Posterior vena cava (tissue), 2 donors: ENCODE results near the gene RAB26. TPM values are rescaled to one million over a fixed set of nuclear protein-coding genes. Genes with fewer than 3 reads are reported as not detected.
A peak's percentile ranks its signal among the peaks of the same experiment; 100 is the strongest.
"Not testable (repeated sequence)": the region's sequence is repeated elsewhere in the genome, so short reads cannot be mapped to it uniquely, and the experiment has no call there.

Source experiments
- DNase-seq: peaks from one replicate; pipeline ENCODE4 v3.0.0-alpha.2; 2020; ENCODE audit warnings: low spot score
- intact Hi-C, 2 donors: fragments of 100-400 bp; cut with DNase I; formaldehyde crosslinking; loops; one replicate each; pipeline versions ENCODE4 v1.14.1 to v1.14.2; 2022 to 2023
- total RNA-seq, 2 donors: library from RNA; stranded (reverse); fragmentation: NEBNext Ultra II Directional; extraction: Animal tissue kit (Norgen Biotek cat#: 25700); gene quantifications; one replicate each; pipeline ENCODE4 v1.2.1, GENCODE V29; 2021
- donor health status: DM: yes; HTN: yes; CAD: no.
- donor health status: DM: yes; HTN: yes; CAD: no.

RAB26 gene
- total RNA-seq, 2 donors from 2014 or later = 0.28 TPM; not detected in 1

DNA sequence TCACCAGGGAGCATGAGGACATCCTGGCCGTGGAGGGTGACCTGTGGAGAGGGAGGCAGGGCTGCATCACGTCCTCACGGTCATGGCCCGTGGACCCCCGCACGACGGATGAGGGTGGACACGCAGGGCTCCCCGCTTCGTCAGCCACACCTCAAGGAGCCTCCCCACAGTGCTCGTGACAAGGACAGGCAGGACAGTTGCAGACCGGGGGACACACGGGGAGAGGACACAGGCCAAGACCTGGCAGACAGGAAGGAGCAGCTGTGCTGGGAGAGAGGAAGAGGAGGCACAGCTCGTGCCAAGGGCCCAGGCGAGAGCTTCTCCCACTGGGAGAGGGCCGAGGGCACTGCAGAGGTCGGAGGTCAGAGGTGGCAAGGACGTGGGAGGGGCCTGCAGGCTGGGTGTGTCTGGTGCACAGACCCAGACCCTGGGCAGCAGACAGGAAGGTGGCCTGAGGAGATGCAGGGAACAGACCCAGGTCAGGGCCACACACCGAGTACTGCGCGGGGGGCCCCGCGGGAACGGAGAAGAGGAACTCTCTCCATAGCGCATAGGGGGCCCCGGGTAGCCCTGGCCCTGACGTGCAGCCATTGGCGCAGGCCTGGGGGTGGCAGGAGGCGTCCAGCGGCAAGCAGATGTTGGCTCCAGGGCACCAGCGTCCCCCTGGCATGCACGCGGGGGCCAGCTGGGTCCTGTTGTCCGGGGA, 33.4 kb upstream of the RAB26 start:
- intact Hi-C loops, DNase-seq: not testable (repeated sequence)

DNA sequence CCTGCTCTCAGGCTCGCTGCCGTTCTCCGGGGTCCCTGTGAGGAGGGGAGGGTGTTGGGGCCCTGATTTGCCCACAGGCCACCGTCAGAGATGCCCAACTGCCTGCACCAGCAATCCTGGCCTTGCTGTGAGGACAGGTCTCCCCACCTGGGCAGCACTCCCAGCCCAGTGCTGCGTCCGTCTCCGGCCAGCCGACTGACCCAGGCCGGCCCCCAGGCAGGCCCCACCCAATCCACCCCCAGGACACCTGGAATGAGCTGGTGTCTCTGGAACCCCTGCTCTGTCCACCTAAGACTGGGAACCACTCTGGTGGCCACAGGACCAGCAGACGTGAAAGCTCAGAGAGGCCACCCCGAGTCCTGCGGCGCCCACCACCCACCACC, 32.8 kb upstream of the RAB26 start:
- intact Hi-C loops = no loop called here
- no peak for DNase-seq

DNA sequence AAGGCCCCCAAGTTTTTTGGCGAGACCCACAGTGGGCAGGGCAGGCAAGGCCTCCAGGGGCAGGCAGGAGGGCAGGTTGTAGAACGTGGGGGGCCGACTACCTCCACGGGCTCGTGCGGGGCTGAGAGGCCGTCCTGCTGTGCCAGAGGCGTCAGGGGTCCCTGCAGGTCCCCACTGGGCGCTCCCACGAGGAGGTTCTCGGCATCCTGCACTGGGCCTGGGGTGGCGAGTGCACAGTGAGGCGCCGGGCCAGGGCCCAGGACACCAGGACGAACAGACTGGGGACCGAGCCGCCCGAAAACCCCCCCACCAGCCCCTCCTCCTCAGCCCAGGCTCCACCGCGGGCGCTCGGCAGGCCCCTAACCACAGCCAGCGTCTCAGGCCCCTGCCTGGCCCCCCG, 32.0 kb upstream of the RAB26 start:
- DNase-seq, intact Hi-C loops: not testable (repeated sequence)

DNA sequence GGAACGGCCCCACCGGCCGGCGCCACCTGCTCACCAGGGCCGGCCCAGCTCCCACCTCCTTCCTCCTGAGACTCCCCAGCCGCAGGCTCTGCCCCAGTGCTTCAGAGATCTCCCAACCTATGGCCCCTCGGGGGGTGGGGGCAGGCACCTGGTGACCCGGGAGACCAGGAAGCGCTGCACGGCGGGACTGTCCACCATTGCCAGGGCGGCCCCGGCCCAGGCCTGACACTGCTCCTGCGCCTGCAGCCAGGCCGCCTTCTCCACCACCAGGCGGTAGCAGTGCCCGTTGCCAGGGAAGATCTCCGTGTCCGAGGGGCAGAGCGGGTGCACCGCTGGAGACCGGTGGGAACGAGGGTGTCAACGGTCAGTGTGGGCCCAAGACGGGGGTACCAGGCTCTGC, 31.1 kb upstream of the RAB26 start:
- intact Hi-C loops = not testable (repeated sequence)

DNA sequence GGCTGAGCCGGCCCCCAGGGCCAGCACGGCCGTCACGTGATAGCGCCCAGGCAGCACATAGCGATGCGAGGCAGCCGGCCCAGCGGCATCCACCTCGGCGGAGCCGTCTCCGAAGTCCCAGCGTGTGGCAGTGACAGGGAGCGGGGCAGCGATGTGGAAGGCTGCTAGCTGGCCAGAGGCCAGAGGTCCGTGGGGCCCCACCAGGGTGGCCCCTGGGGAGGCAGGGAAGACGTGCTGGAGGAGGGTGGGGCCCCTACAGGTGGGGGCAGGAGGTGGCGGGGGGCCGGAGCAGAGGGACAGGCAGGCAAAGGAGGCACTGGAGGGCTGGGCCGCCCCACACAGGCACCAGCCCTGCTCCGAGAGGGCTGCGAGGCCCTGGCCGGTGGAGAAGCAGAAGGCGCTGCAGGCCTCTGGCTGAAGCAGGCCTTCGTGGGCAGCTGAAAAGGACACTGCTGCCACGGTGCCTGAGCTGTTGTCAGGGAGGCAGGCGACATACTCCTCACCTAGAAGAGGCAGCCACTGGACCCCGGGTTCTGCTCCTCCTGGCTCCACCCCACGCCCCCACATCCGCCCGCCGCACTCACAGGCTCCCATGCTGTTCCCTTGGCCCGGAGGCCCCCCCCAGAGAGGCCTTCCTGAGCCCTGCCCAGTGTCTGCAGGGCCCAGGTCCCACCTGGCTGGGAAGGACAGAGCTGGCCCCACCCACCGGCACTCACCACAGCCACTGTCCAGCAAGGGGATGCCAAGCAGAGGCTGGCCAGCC, 30.3 kb upstream of the RAB26 start:
- intact Hi-C loops, DNase-seq: not testable (repeated sequence)

More for the DNA sequence above, 31.1 kb upstream of the RAB26 start:
- not testable (repeated sequence) for DNase-seq

DNA sequence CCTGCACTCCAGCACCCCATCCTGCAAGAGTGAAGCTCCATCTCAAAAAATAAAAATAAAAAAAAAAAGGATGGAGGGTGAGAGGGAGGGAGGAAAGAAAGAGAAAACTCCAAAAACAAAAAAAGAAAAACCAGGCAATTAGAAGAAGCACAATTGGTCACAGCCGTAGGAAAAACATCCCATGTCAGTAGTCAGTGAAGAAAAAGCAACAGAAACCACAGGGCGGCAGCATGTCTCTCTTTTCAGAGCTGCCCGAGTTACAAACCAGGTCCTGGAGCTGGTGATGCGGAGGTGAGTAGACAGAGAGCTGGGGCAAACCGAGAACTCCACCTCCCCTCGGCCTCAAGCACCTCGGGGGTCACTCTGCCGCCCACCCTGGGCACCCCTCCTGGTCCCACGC, 27.1 kb upstream of the RAB26 start:
- DNase-seq, intact Hi-C loops: not testable (repeated sequence)

DNA sequence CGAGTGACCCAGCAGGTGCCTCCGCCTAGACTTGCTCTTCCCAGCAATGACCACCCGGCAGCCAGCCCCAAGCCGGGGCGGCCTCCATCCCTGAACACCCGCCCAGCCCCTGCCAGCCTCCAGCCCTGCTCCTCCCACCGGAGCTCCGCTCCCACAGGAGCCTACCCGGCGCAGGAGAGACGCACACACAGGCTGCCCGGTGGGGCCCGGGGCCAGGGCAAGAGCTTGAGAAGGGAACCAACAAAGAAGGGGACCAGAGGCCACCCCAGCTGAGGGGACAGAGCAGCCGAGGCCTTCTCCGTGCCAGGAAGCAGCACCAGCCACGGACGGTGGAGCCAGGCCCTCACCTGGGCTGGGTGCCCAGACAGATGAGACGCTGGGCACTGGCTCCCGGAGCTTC, 26.6 kb upstream of the RAB26 start:
- DNase-seq = no peak
- intact Hi-C loops = no loop called here

DNA sequence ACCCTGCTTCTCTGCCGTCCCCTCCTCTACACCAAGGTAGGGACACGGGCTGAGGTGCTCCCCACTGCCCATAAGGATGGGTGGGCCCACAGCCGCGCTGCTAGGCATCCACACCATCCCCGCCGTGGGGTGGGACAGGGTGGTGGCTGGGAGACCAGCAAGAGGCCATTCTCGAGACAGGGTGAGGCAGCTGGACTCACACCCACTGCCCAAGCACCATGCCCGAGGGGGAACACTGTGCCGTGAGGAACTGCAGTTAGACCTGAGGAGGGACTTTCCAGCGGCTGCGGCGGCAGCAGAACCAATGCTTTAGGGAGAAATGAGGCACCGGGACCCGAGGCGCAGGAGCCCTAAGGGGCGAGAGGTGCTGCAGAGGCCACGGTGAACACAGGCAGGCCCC, 26.0 kb upstream of the RAB26 start:
- no peak for DNase-seq

DNA sequence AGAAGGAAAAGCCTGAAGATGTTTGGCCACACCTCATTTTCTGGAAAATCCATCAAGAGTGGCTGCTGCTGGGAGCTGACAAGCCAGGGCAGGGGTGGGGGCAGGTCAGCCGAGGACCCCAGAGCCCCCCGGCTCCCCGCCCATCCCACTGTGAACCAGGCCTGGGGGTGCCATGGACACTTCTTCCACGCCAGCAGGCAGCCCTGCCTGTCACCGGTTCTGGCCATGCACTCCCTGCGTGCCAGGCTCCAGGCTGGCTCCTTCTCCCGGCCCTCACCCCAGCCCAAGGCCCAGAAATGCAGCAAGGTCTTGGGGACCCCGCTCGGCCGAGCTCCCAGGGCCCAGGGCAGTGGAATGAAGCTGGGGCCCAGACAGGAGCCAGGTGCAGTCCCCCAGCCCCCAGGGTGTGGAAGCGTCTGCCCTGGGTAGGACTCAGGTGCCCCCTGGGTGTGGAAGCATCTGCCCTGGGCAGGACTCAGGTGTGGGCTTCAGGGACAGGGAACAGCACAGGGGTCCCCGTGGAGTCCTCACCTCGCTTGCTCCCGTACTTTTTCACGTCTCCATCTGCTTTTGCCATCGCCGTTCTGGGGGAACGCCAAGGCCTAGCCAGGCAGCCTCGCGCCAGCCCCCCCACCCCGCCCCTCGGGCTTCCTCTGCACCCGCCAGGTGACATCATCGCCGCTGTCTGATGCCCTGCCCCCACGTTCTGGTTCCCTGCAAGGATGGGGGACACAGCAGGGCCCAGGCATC, 25.3 kb upstream of the RAB26 start:
- intact Hi-C loops, DNase-seq: not testable (repeated sequence)

More for the DNA sequence above, 26.0 kb upstream of the RAB26 start:
- intact Hi-C loops = no loop called here

DNA sequence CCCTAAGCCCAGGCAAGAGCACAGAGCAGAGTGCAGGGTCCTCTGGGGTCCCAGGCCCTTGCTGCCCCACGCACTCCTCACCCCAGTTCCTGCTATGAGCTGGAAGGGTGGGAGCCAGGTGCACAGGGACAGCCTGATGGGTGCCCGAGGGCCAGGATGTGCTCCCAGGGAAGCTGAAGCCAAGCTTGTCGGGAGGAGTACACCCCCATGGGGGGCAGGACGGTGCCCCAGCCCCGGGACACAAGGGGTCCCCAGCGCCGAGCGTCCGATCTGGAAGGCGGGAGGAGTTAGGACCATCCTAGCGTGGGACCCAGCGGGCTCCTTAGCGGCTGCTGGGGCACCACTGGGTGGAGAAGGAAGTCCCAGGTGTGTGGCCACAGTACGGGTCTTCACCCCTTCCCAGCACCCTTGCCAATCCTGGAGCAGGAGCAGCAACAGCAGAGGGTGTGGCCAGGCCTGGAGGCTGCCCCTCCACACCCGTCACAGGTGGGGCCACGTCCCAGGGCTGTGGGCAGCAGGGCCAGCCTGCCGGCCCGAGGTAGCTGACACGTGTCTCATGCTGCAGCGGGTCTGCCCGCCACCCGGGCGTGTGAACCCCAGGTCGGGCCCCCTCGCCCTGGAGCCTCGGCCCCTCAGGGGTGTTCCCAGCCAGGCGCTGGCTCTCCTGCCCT, 24.6 kb upstream of the RAB26 start:
- DNase-seq, intact Hi-C loops: not testable (repeated sequence)

DNA sequence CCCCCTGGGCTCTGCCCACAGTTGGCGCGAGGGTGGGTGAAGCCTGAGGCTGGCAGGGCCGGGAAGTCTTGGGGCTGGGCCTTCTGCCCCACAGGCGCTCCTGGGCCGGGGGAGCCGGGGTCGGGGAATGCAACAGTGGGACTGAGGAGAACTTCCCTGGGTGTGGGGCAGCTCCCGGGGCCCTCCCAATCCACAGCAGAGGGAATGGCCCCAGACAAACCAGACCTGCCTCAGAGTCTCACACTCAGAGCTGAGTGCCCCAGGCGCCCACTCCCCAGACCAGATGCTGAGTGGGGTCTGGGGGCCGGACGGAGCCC, 24.1 kb upstream of the RAB26 start:
- DNase-seq = not testable (repeated sequence)

DNA sequence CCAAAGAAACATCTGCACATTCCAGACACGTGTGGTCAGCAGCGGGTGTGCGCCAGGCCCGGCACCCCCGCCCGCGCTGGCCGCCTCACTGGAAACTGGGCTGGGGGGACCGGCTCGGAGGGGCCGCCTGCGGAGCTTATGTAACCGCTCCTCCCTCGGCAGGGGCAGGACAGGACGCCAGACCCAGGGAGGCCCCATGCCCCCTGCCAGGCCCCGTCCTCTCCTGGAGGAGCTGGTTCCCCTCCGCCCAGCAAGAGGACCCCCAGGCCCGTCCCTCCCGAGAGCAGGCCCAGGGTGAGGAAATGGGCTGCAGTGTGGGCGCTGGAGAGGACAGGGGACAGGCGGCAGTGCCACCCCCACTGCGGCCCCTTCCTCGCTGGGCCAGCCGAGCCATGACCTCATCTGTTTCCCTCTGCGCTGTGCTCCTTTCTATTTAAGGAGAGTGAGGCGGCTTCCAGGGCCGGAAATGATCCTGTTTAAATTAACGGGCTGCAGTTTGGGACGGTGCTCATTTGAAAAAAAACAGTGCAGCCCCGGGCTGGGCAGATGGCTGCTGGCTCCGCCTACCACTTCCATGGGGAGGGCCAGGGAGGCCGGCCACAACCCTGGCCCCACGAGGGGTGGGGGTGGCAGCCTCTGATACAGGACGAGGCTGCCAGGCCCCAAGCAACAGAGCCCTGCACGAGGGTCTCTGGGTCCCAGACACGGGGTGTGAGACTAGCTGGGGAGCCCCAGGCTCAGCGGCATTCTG, 23.6 kb upstream of the RAB26 start:
- intact Hi-C loops = not testable (repeated sequence)
- peak; percentile 87 for DNase-seq

More for the DNA sequence above, 24.1 kb upstream of the RAB26 start:
- intact Hi-C loops = not testable (repeated sequence)

DNA sequence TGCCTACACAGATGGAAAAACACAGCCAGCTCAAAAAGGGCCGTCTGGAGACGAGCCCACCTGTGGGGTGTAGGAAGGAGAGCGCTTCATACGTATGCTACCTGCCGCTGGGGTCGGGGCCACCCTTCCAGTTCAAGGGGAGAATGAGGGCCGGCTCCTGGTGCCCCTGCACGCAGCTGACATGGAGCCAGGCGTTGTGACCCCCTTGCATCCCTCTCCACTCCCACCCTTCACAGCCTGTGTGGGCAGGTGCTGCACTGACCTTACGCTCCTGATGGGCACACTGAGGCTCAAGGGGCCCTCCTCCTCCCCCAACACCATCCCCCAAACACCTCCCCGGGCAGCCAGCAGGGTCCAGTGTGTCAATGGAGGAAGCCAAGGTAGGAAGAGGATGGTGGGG, 22.8 kb upstream of the RAB26 start:
- not testable (repeated sequence) for DNase-seq

DNA sequence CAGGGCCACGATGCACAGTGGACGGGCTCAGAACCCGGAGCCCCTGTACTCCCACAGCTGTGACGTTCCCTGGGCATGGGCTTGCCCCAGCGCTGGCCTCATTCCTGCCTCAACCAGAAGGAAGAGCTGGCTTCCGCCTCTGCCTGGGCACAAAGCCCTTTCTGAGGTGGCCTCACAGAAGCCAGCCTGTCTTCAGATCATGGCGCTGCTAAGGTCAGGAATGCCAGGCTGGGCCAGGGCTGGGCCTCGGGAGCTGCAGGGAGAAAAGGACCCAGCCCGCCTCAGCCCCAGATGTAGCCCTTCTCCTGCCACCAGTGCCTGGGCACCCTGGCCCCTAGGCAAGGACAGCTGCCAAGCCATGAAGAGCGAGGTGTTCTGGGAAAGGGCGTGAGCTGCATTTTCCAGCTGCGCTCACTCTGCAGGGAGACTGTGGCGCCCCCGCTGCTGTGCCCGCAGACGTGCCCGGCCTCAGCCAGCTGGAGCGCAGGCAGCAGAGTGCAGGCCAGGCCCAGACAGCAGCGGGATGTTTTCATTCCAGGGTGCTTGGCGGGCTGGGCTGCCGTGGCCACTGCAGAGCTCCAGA, 22.2 kb upstream of the RAB26 start:
- DNase-seq, intact Hi-C loops: not testable (repeated sequence)

More for the DNA sequence above, 22.8 kb upstream of the RAB26 start:
- intact Hi-C loops = not testable (repeated sequence)

DNA sequence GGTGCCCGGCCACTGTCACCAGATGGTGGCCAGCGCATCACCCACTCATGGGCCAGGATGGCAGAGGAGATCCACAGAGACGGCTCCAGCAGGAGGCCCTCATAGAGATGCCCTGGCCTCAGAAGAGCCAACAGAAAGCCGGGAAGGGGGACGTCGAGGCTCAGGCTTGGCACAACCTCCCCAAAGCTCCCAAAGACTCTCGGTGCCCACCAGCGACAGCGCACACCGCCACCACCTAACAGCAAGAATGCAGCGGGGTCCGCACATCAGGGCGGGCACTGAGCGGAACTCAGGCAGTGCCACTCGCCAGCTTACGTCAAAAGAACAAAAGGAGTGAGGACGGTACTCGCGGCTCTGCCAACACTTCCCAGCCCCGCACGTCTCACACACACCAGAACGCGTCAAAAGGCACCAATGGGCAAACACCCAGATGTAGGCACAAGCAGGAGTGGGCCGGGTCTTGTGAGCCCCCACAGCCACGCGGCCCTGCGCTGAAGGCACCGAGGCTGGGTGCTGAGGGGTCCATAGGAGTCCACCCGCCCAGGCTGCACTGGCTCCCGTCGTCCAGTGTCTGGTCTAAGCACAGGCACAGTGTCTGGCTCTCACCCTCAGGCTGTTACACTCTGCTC, 21.4 kb upstream of the RAB26 start:
- DNase-seq, intact Hi-C loops: not testable (repeated sequence)

DNA sequence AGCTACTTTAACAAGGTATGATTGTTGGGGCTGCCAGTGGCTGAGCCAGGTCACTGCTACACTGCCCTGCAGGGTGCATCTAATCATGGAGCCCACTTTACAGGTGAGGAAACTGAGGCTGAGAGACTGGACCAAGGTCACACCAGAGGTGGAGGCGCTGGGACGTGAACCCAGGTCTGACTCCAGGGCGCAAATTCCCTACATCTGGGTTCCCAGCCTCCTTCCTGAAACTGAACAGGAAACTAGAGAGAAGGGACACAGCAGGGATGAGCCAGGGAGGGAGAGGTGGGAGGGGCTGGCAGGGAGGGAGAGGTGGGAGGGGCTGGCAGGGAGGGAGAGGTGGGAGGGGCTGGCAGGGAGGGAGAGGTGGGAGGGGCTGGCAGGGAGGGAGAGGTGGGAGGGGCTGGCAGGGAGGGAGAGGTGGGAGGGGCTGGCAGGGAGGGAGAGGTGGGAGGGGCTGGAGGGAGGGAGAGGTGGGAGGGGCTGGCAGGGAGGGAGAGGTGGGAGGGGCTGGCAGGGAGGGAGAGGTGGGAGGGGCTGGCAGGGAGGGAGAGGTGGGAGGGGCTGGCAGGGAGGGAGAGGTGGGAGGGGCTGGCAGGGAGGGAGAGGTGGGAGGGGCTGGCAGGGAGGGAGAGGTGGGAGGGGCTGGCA, 20.7 kb upstream of the RAB26 start:
- DNase-seq, intact Hi-C loops: not testable (repeated sequence)

DNA sequence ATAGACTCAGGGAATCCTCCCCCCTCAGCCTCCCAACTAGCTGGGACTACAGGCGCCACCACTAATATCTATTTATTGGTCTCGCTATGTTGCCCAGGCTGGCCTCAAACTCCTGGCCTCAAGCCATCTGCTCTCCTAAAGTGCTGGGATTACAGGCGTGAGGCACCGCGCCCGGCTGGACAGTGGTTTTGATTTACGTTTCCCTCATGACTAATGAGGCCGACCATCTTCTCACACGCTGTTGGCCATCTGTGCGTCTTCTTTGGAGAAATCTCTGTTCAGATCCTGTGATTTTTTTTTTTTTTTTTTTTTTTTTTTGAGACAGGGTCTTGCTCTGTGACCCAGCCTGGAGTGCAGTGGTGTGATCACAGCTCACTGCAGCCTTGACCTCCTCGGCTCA, 19.2 kb upstream of the RAB26 start:
- DNase-seq, intact Hi-C loops: not testable (repeated sequence)
